GM12873 (cell line): Measurements from ENCODE around the gene SLC25A11.

Source experiments
- TF ChIP-seq, protein P1 (sequence below): IDR thresholded peaks from 2 replicates; pipeline ENCODE4 v1.5.1; 2012; ENCODE audit warnings: low read depth, mild to moderate bottlenecking, moderate library complexity, low read length, control low read depth; ENCODE audit not compliant: insufficient read depth; ENCODE audit errors: missing control alignments

Gene SLC25A11

GRCh38 chr17:4969551-4970173, 29.8 kb upstream of the SLC25A11 start:
- TF ChIP-seq, protein P1, sequence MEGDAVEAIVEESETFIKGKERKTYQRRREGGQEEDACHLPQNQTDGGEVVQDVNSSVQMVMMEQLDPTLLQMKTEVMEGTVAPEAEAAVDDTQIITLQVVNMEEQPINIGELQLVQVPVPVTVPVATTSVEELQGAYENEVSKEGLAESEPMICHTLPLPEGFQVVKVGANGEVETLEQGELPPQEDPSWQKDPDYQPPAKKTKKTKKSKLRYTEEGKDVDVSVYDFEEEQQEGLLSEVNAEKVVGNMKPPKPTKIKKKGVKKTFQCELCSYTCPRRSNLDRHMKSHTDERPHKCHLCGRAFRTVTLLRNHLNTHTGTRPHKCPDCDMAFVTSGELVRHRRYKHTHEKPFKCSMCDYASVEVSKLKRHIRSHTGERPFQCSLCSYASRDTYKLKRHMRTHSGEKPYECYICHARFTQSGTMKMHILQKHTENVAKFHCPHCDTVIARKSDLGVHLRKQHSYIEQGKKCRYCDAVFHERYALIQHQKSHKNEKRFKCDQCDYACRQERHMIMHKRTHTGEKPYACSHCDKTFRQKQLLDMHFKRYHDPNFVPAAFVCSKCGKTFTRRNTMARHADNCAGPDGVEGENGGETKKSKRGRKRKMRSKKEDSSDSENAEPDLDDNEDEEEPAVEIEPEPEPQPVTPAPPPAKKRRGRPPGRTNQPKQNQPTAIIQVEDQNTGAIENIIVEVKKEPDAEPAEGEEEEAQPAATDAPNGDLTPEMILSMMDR, result no peak

DNA sequence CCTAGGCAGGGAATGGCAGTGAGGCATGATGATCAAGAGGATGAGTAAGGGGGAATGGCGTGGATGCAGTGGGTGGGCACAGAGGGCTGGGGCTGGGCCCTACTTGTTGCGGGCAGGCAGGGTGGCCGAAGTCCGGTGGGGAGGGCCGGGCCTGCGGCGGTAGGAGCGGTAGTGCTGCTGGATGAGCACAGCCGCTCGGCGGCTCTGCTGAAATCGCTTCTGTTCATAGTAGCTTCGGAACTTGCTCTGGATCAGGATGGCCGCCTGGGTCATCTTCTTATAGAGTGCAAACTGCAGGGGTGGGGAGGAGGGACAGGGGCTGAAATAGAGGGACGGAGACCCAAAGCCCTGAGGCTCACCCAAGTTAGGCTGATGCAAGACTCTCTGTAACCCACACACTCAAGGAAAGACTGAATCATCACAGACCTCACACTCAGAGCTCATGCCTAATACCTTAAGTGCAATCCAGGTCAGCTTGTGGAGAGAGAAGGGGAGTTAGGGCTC, 29.3 kb upstream of the SLC25A11 start:
- TF ChIP-seq, protein P1, result no peak

GRCh38 chr17:4968486-4969046, 28.7 kb upstream of the SLC25A11 start:
- TF ChIP-seq, protein P1, result no peak

DNA sequence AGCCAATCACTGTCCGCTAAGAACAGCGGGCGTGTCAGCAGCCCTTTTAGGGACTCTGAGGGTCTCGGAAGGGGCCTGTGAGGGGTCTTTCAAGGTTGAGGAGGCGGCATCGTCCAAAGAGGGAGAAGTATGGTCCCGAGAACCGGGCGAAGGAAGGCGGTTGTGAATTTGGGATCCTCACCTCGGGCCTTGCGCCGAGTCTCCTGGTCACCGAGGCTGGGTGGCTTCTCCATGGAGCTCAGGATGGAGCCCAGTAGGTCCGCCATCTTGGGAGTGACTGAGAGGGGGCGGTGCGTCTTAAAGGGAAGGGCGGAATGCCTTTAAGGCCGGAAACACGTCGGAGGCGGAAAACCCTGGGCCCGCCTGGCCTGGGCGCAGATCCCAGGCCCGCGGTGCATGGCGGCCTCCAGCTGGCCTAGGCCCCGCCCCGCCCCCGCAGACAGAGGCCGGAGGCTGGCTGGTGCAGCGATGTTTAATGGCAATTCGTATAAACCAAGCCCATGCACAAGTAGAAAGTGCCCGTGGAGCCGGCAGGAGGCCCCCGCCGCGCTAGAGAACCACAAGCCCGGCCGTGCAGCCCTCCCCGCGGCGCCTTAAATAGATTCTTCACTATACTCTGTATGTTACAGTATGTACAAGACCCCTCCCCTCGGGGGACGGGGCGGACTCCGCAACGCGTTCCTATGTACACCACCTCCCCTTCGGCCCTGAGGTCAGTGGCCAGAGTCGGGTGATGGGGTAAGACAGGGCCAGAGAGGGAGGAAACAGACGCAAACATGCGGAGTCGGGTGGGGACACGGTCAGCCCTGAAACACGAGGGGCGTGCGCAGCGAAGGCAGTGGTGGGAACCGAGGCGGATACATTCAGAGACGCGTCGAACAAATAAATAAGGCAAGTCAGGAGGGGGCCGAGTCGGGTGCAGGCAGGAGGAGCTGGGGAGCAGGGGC, 28.0 kb upstream of the SLC25A11 start, which contains the start of gene SPAG7:
SPAG7 (minus strand) TSS at position 279 of the 947 bp plus-strand sequence; CDS start at position 266, 13 bp downstream.
- TF ChIP-seq, protein P1, result no peak

GRCh38 chr17:4966844-4967538, 27.1 kb upstream of the SLC25A11 start:
- TF ChIP-seq, protein P1, result no peak

GRCh38 chr17:4965311-4965986, 25.6 kb upstream of the SLC25A11 start:
- TF ChIP-seq, protein P1, result no peak
